CD4-positive, CD25-positive, alpha-beta regulatory T cell (primary cell): ENCODE data around the gene KIF2A. TPM values are rescaled to one million over a fixed set of nuclear protein-coding genes. Genes with fewer than 3 reads are reported as not detected.

Source experiments
- ATAC-seq, 2 donors: fragments of 150-1000 bp; cut with Tn5 transposase; one replicate each; pipeline ENCODE4 v1.10.0; 2021; ENCODE audit warnings: low read depth in 2 of 2, moderate number of reproducible peaks in 2 of 2, moderate library complexity in 1 of 2
- DNase-seq, 3 donors: peaks; one replicate each; pipeline versions ENCODE4 v3.0.0 to v3.0.0-alpha.2; 2012 to 2022; ENCODE audit warnings: mixed read lengths in 1 of 3
- H3K27ac ChIP-seq: one replicate; pipeline ENCODE4 v1.7.0; 2013; ENCODE audit warnings: mild to moderate bottlenecking, low read length; ENCODE audit not compliant: insufficient read depth, poor library complexity, severe bottlenecking
- H3K27me3 ChIP-seq: one replicate; pipeline ENCODE4 v1.7.0; 2013; ENCODE audit warnings: low read length; ENCODE audit not compliant: control insufficient read depth, insufficient read depth
- H3K36me3 ChIP-seq: one replicate; pipeline ENCODE4 v1.7.0; 2013; ENCODE audit warnings: mild to moderate bottlenecking, low read length, moderate library complexity; ENCODE audit not compliant: control insufficient read depth, insufficient read depth
- H3K4me1 ChIP-seq: 2 replicates; pipeline ENCODE4 v1.7.0; 2013; ENCODE audit warnings: mild to moderate bottlenecking, low read length; ENCODE audit not compliant: insufficient read depth, control insufficient read depth, poor library complexity, severe bottlenecking
- H3K4me3 ChIP-seq: one replicate; pipeline ENCODE4 v1.7.0; 2013; ENCODE audit warnings: low read depth, mild to moderate bottlenecking, low read length, moderate library complexity
- H3K9me3 ChIP-seq, 2 experiments: 1 replicate in 1 of 2; 2 replicates in 1 of 2; pipeline ENCODE4 v1.7.0; 2013; ENCODE audit warnings: low read length in 2 of 2, mild to moderate bottlenecking in 1 of 2, moderate library complexity in 1 of 2; ENCODE audit not compliant: control insufficient read depth in 2 of 2
- H3K27ac Mint-ChIP-seq, 3 donors: one replicate each; pipeline ENCODE4 v1.8.0; 2020 to 2022; ENCODE audit warnings: mild to moderate bottlenecking in 3 of 3, mixed read lengths in 3 of 3, moderate library complexity in 2 of 3
- H3K27me3 Mint-ChIP-seq: one replicate; pipeline ENCODE4 v1.8.0; 2022; ENCODE audit warnings: mild to moderate bottlenecking, mixed read lengths
- H3K36me3 Mint-ChIP-seq: one replicate; pipeline ENCODE4 v1.8.0; 2020; ENCODE audit warnings: mixed read lengths
- H3K4me1 Mint-ChIP-seq, 4 donors: one replicate each; pipeline ENCODE4 v1.8.0; 2020 to 2022; ENCODE audit warnings: mixed read lengths in 4 of 4, mild to moderate bottlenecking in 1 of 4
- H3K4me3 Mint-ChIP-seq, 4 donors: one replicate each; pipeline ENCODE4 v1.8.0; 2020 to 2022; ENCODE audit warnings: mild to moderate bottlenecking in 4 of 4, mixed read lengths in 4 of 4, moderate library complexity in 3 of 4
- H3K9me3 Mint-ChIP-seq, 7 donors: one replicate each; pipeline ENCODE4 v1.8.0; 2020 to 2022; ENCODE audit warnings: mixed read lengths in 7 of 7, mild to moderate bottlenecking in 3 of 7, moderate library complexity in 2 of 7
- polyA plus RNA-seq, 4 donors: library from polyadenylated mRNA; unstranded; fragments of 300-500 nt; fragmentation: Illumina TruSeq; gene quantifications; one replicate each; pipeline ENCODE4 v1.2.3, GENCODE V29; 2021
- total RNA-seq: library from RNA; stranded (reverse); gene quantifications from one replicate; pipeline ENCODE4 v1.2.3, GENCODE V29; 2022

Gene KIF2A
- total and polyA plus RNA-seq, 5 donors from 2014 or later, result 114 to 191 (median 172) TPM

DNA sequence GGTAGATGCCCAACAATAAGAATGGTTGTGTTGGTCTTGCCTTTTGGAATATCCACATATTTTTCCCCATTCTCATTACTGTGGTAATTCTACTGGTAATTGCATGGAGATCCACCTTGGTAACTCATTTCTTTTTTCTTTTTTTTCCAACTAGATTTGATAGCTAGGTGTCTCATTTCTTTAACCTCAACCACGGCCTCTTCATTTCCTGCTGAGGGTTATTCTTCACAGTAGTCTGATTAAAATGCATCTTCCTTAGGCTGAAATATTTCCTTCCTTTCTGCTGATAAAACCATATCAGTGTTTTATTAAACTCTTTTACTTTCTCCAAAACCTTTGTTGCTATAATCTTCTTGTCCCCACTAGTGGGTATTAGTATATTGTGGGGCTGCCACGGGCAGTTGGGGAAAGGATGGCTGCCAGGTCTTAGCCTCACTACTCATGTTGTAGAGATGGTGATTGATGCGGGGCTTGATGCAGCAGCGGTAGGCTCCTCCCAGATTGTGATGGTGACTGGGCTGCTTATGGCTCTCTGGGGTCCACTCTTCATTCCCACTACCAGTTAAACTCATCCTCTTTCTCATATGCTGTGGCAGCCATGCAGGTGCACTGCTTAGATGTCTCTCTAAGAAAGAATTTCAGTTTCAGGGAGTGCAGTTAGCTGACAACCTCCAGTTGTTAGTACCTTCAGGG, 35.9 kb downstream of the KIF2A start:
- Mint-ChIP-seq H3K4me3 (peak overlapping the region; percentile 34 to 83 (median 66)), H3K27me3 (no peaks in the 10 kb centered on the region), H3K4me1 (peaks cover 32 to 78% (median 58%) of the 10 kb centered on the region in 4 donors), H3K9me3 (no peaks in the 10 kb centered on the region), H3K27ac (peak overlapping the region; percentile 61 to 92 (median 65)), H3K36me3 (peaks cover 5% of the 10 kb centered on the region)
- Histone ChIP-seq H3K4me3 (peak overlapping the region; percentile 61), H3K27ac (peak overlapping the region; percentile 58), H3K4me1 (peaks cover 28% of the 10 kb centered on the region), H3K27me3 (no peaks in the 10 kb centered on the region), H3K36me3 (no peaks in the 10 kb centered on the region), H3K9me3 (no peaks in the 10 kb centered on the region)
- DNase-seq (peak in 2 of 3 donors; percentile 25 to 48), ATAC-seq (peak; percentile 59 to 60)

DNA sequence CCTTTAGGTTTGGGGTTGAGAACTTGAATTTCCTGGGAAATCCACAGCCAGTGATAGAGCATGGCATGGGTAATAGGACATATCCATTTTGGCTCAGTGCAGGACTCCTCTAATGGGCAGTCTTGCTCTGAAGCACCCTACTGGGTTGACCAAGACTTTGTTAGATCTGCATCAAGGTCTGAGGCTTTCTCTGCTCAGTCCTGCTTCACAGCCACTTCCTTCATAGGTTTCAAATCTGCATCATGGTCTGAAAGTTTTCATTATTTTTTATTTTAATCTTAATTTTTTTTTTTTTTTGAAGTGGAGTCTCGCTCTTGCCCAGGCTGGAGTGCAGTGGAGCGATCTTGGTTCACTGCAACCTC, 36.5 kb downstream of the KIF2A start:
- Mint-ChIP-seq H3K9me3 (no peaks in the 10 kb centered on the region), H3K27me3 (no peaks in the 10 kb centered on the region), H3K4me1 (peaks cover 32 to 76% (median 60%) of the 10 kb centered on the region in 4 donors), H3K36me3 (peaks cover 5% of the 10 kb centered on the region), H3K4me3 (peak overlapping the region in 2 of 4 donors; percentile 71 to 83), H3K27ac (peak overlapping the region; percentile 61 to 89 (median 87))
- H3K27ac ChIP-seq, result peak overlapping the region; percentile 58
- H3K4me3 ChIP-seq, result peak overlapping the region; percentile 61
- peaks cover 3% of the 10 kb centered on the region for H3K36me3 ChIP-seq
- H3K9me3 ChIP-seq, result no peaks in the 10 kb centered on the region
- DNase-seq, result no peak
- no peaks in the 10 kb centered on the region for H3K27me3 ChIP-seq
- peaks cover 30% of the 10 kb centered on the region for H3K4me1 ChIP-seq
- ATAC-seq, result peak in 1 of 2 donors; percentile 7

- Mint-ChIP-seq H3K27me3 (no peaks in the 10 kb centered on the region), H3K36me3 (peaks cover 5% of the 10 kb centered on the region), H3K27ac (peak overlapping the region; percentile 30 to 89 (median 87)), H3K9me3 (no peaks in the 10 kb centered on the region), H3K4me1 (peaks cover 34 to 75% (median 60%) of the 10 kb centered on the region in 4 donors), H3K4me3 (peak overlapping the region in 2 of 4 donors; percentile 2 to 6)
- DNase-seq, result no peak
- no peak for ATAC-seq
- Histone ChIP-seq H3K27me3 (no peaks in the 10 kb centered on the region), H3K4me1 (peaks cover 27% of the 10 kb centered on the region), H3K27ac (peak overlapping the region; percentile 43), H3K9me3 (no peaks in the 10 kb centered on the region), H3K36me3 (peaks cover 9% of the 10 kb centered on the region), H3K4me3 (no peak overlapping the region)
Observed at GRCh38 chr5:62343428-62343827, 37.4 kb downstream of the KIF2A start.

GRCh38 chr5:62346748-62347147, 40.7 kb downstream of the KIF2A start:
- Histone ChIP-seq H3K4me3 (no peak overlapping the region), H3K9me3 (no peaks in the 10 kb centered on the region), H3K27me3 (no peaks in the 10 kb centered on the region), H3K27ac (peak overlapping the region; percentile 23), H3K4me1 (peaks cover 16% of the 10 kb centered on the region), H3K36me3 (peaks cover 39% of the 10 kb centered on the region)
- peak overlapping the region; percentile 20 to 80 (median 20) for H3K27ac Mint-ChIP-seq
- H3K4me1 Mint-ChIP-seq, result peaks cover 24 to 54% (median 43%) of the 10 kb centered on the region in 4 donors
- DNase-seq (no peak), ATAC-seq (no peak)
- peaks cover 8% of the 10 kb centered on the region for H3K36me3 Mint-ChIP-seq
- peak overlapping the region in 1 of 4 donors; percentile 9 for H3K4me3 Mint-ChIP-seq
- no peaks in the 10 kb centered on the region for H3K27me3 Mint-ChIP-seq
- no peaks in the 10 kb centered on the region for H3K9me3 Mint-ChIP-seq

DNA sequence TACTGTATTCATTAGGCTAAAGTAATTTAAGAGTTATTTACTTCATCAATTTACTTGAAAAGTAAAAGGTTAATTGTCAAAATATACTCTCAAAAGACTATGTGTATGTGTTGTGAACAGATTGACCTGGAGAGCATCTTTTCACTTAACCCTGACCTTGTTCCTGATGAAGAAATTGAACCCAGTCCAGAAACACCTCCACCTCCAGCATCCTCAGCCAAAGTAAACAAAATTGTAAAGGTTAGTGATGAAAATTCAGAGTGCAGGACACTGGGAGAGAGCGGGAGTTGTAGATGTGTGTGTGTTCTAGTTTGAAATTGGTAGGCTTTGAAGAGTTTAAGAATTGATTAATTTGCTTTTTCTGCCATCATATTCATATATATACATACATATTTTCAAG, 41.9 kb downstream of the KIF2A start:
- H3K36me3 Mint-ChIP-seq, result peaks cover 10% of the 10 kb centered on the region

DNA sequence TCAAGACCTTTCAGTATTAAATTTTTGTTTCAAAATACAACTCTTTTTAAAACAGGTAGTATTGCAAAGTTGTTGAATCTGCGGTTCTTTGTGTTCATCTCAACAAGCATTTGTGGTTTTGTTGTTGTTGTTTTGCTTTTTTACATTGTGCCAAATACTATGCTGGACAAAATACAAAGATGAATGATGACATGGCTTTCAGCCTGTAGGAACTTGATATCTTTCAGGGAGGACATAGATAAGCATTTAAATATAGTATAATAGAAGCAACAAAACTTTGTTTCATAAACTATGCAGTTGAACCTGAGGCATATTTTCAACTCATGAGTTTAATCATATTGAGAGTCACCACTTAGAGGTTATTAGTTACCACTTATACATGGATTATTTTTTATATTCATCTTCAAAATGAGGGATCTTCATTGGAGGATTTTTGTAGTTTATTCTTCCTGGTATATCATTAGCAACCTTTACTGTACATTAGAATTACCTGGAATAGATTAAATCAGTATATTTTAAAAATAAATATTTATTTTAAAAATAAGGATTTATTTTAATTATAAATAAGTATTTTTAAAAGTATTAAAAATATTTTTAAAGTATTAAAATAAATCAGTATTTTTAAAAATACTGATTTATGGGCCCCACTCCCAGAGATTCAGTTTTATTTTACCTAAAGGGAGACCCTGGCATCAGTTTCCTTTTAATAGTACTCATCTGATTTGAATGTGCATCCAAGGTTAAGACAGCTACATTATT, 42.9 kb downstream of the KIF2A start:
- H3K27ac Mint-ChIP-seq, result peak overlapping the region; percentile 62 to 82 (median 80)
- H3K4me1 ChIP-seq, result peaks cover 10% of the 10 kb centered on the region
- DNase-seq (no peak), ATAC-seq (no peak)
- no peak overlapping the region for H3K4me3 ChIP-seq
- no peak overlapping the region for H3K4me3 Mint-ChIP-seq
- H3K27me3 ChIP-seq, result no peaks in the 10 kb centered on the region
- H3K36me3 ChIP-seq, result peaks cover 61% of the 10 kb centered on the region
- H3K9me3 ChIP-seq, result no peaks in the 10 kb centered on the region
- H3K27ac ChIP-seq, result peak overlapping the region; percentile 43
- peaks cover 12 to 34% (median 26%) of the 10 kb centered on the region in 4 donors for H3K4me1 Mint-ChIP-seq
- no peaks in the 10 kb centered on the region for H3K9me3 Mint-ChIP-seq
- no peaks in the 10 kb centered on the region for H3K27me3 Mint-ChIP-seq
- peaks cover 13% of the 10 kb centered on the region for H3K36me3 Mint-ChIP-seq

More for the DNA sequence above, 41.9 kb downstream of the KIF2A start:
- Mint-ChIP-seq H3K4me3 (no peak overlapping the region), H3K27me3 (no peaks in the 10 kb centered on the region), H3K9me3 (no peaks in the 10 kb centered on the region), H3K4me1 (peaks cover 16 to 43% (median 34%) of the 10 kb centered on the region in 4 donors), H3K27ac (peak overlapping the region; percentile 51 to 93 (median 80))
- DNase-seq, result no peak
- no peak for ATAC-seq
- Histone ChIP-seq H3K4me1 (peaks cover 7% of the 10 kb centered on the region), H3K4me3 (no peak overlapping the region), H3K36me3 (peaks cover 51% of the 10 kb centered on the region), H3K9me3 (no peaks in the 10 kb centered on the region), H3K27ac (peak overlapping the region; percentile 15), H3K27me3 (no peaks in the 10 kb centered on the region)

DNA sequence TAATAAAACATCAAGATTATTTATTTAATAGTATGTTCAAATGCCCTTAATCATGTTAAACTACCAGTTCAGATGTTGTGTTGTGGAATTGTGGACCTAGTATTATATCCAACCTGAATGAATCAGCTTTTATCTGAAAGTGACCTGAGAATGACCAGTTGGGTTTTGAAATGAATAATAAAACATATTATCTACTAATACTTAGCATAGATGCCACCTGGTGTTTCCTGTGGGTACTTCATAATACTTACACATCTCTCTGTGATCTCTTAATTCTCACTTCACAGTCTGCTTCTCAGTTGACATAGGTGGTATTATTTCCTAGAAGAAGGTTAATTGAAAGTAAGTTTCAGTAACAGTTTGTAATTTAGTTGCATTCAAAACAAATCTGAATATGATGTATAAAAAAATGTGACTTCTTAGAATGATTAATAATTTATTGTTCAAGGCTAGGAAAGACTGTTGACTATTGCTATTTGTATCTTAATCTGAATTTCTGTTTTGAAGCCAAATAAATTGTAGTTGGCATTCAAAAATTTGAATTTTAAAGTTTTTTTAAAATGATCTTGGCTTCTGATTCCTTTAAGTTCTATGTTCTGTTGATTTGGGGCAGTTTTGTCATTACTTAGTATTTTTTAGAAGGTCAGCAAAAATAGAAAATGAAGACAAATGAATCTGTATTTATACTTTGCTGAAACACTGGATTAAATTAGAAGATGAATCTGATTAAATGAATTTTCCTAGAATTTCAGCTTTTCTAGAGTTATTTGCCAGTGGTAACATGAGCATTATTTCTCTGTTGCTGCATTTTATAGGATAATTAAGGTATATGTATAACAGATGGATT, 48.2 kb downstream of the KIF2A start:
- no peaks in the 10 kb centered on the region for H3K27me3 ChIP-seq
- ATAC-seq (peak; percentile 65 to 66), DNase-seq (peak in 2 of 3 donors; percentile 59 to 74)
- Mint-ChIP-seq H3K27me3 (no peaks in the 10 kb centered on the region), H3K27ac (peak overlapping the region in 2 of 3 donors; percentile 14 to 42), H3K4me1 (peaks cover 6 to 14% (median 10%) of the 10 kb centered on the region in 4 donors), H3K9me3 (no peaks in the 10 kb centered on the region), H3K36me3 (peaks cover 21% of the 10 kb centered on the region), H3K4me3 (no peak overlapping the region)
- H3K36me3 ChIP-seq, result peaks cover 86% of the 10 kb centered on the region
- peak overlapping the region; percentile 41 for H3K27ac ChIP-seq
- H3K9me3 ChIP-seq, result no peaks in the 10 kb centered on the region
- peaks cover 4% of the 10 kb centered on the region for H3K4me1 ChIP-seq
- no peak overlapping the region for H3K4me3 ChIP-seq
